Kasumi-1 (cell line): ENCODE results near the gene C2orf92.

ENCODE experiments used
- DNase-seq, 2 experiments: peaks; one replicate each; lab custom pipeline; 2025; lab: John Stamatoyannopoulos, UW

C2orf92 gene

GRCh38 chr2:97745474-97746174, 76.1 kb downstream of the C2orf92 start:
- DNase-seq = no peak

DNA sequence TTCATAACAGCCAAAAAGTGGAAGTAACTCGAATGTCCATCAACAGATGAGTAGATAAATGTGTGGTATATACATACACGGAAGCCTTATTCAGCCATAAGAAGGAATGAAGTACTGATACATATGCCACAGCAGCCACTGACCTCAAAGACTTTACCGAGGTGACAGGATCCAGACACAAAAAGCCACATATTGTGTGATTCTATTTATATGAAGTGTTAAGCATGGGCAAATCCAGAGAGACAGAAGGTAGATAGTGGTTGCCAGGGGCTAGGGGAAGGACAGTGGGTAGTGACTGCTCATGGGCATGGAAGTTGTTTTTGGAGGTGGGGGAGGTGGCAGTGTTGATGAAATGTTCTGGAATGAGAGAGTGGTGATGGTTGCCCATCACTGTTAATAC, 77.8 kb downstream of the C2orf92 start:
- no peak for DNase-seq

DNA sequence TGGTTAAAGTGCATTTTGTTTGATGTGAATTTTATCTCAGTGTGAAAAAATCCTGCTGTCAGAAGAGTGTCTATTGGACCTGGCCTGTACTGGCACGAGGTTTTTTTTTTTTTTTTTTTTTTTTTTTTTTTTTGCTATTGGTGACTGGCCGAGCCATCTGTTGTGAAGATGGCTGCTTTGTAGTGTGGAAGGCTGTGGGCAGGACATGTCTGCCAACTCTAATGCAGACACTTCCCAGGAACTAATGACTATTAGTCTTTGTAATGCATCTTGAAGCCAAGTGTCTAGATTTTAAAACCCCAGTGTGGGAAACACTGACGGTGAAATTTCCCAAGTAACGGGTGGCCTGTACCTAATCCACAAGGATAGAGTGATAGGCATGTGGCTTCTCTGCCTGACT, 78.2 kb downstream of the C2orf92 start:
- DNase-seq = no peak

- DNase-seq = no peak
Observed at GRCh38 chr2:97749581-97749980, 80.1 kb downstream of the C2orf92 start.

DNA sequence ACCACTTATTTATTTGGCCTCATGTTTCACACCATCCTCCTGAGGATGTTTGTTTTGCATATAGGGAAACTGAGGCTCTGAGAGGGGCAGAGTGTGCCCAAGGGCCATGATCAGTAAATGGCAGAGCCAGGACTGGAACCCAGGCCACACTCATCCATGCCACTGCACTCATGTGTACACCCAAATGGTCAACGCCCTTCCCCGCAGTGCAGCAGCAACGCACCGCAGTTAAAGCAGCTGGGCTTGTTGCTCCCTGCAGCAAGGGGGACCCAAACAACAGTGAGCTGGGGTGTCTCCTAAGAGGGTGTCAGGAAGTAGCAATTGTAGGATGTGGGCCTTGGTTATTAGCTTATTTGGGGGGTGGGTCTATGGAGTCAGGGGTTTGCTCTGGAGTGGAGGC, 80.5 kb downstream of the C2orf92 start:
- no peak for DNase-seq

GRCh38 chr2:97751752-97752151, 82.2 kb downstream of the C2orf92 start:
- DNase-seq = peak in 1 of 2 experiments; percentile 28
